Right renal pelvis (tissue), 4 donors: ENCODE data around the gene ALG8. TPM values are rescaled to one million over a fixed set of nuclear protein-coding genes. Genes with fewer than 3 reads are reported as not detected.
"Not testable (repeated sequence)": the region's sequence is repeated elsewhere in the genome, so short reads cannot be mapped to it uniquely, and the experiment has no call there.

Experiments
- DNase-seq, 4 donors: peaks; one replicate each; pipeline ENCODE4 v3.0.0-alpha.2; 2013; ENCODE audit warnings: low read depth in 4 of 4, low spot score in 3 of 4, missing footprints in 1 of 4
- polyA plus RNA-seq, 4 donors: library from polyadenylated mRNA; unstranded; fragments of 120-200 nt; gene quantifications; one replicate each; pipeline ENCODE4 v1.2.1, GENCODE V29; 2013; ENCODE audit not compliant: insufficient read length in 4 of 4

ALG8 gene
- polyA plus RNA-seq, result 10 to 100 TPM; 58.9 to 72.5 (median 62.2) TPM

DNA sequence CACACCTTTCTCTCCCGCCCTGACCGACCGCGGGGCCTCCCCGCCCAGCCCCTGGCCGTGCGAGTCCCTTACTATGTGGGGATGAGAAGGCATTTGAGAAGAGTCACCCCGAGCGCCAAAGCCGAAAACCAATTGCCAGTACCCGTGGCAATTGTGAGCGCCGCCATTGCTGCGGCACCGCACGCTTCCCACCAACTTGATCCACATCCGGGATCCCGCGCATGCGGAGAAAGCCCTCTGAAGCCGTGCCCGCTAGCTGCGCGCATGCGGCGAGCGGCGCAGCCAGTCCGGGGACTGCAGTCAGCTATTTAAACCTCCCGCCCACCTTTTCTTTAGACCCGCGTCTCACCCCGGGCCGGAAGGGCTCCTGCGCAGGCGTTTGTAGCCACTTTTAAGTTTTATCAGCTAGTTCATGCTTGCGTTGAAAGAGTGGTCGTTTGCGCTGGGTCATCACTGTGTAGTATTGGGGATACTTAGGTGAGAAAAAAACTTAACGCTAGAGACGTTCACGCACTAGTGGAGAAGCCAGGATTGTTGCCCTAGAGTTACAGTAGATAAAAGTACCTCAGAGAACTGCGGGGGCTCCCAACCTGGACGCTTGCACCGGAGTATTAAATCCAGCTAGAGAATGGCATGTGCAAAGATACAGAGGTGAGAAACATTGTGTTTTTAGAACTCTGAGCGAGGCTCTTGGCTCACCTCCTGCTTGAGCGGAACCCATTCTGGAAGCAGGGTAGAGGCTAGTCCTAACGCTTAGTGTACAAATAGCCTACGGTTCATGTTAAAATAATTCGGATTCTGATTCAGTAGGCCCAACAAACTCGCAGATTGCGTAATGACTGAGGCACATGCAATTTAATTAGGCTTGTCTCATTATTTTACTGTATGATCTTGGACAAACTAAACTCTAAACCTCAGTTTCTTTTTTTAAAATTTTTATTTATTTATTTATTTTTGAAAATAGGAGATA, at the start of gene ALG8:
Gene ALG8, minus strand, starts transcription at position 205 of the 970 bp plus-strand sequence. Its CDS starts 38 bp downstream, at position 167.
- peak; percentile 90 to 94 (median 91) for DNase-seq

DNA sequence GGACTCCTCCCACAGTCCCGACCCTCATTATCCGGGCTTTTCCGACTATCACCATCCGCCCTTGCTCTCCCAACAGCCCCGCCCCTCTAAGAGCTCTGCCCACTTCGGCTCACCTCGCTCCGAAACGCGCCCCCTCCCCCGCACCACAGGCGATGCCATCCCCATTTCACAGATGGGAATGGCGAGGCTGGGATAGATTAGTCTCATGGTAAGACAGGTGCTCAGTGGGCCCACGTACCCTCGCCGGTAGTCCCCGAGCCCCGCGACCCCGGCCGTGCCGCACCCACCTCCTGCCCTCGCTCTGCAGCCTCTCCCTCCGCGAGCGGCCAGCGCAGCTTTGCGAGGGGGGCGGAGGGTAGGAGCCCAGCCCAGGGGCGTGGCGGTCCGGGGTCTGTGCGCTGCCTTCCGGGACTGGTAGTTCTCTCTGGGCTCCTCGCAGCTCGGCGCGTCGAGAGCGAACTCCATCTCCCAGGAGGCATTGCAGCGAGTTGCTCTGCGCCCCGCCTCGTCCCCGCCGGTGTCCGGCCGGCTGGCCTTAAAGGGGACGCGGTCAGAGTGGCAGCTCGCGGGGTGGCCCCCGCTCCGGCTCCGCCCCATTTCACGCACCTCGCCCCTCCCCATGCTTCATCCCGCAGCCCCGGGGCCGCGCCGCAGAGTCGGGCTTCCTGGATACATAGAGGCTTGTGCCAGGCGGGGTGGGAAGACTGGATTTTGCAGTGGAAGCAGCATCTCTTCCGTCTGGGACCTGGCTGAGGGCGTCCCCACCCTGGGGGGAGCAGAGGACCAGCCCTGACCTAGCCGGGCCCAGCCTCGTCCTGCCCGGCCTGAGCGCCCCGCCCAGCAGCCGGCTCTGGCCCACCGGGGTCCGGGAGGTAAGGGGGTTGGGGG, 49.1 kb upstream of the ALG8 start, which contains the start of the genes KCTD21 and USP35:
Gene KCTD21, minus strand, starts transcription at position 341 of the 888 bp plus-strand sequence. CDS start 14,072 bp downstream, outside the sequence.
Gene USP35, plus strand, starts transcription at position 634 of the 888 bp plus-strand sequence. CDS start 7,327 bp downstream, outside the sequence.
- peak; percentile 86 to 94 (median 90) for DNase-seq

DNA sequence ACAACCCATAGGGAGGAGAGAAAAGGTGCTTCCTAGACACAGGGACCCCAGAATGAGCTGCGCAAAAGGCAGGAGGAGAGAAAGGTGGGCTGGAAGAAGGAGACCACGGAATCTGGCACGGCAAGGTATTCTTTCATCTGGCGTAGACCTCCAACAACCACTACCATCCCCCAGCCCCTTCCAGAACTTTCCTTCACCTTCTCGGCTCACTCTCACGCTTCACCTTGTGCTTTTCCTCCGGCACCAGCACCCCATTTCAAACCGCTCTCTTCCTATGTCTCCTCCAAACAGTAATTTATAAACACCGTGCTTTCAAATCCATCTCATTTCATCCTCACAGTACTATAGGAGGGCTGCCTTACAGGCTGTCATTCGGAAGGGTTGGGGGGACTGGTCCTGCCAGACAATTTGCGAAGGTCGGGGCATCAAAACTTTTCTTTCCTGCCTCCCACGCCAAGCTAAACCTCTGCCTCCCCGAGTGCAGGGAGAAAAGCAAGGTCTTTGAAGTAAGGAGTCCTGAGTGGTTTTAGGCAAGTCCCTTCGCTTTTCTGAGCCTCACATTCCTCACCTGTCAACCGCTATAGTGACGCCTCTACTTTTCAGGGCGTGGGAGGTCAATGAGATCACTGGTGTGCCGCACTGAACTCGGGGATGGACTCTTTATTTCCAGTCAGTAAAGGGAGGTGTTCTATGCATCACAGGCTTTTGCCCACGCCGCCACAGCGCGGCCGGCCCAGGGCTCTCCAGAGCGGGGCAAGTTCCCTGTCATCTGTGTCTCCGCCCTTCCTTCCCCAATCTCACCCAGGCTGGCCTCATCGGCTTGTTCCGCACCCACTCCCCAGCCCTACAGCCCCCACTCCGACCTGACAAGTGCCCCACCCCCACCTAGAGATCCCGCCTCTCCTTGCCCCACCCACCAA, 48.2 kb upstream of the ALG8 start:
- no peak for DNase-seq

DNA sequence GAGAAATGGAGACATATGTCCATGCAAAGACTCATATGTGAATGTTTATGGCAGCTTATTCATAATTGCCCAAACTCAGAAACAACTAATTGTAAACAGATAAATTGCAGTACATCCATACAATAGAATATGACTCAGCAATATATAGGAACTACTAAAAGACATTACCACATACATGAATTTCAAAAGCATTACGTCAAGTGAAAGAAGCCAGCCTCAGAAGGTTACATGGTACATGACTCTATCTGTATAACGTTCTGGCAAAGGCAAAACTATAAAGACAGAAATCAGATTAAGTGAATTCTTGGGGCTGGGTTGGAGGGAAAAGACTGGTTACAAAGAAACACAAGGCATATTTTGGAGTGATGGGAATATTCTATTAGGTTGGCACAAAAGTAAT, 41.8 kb upstream of the ALG8 start:
- no peak for DNase-seq

DNA sequence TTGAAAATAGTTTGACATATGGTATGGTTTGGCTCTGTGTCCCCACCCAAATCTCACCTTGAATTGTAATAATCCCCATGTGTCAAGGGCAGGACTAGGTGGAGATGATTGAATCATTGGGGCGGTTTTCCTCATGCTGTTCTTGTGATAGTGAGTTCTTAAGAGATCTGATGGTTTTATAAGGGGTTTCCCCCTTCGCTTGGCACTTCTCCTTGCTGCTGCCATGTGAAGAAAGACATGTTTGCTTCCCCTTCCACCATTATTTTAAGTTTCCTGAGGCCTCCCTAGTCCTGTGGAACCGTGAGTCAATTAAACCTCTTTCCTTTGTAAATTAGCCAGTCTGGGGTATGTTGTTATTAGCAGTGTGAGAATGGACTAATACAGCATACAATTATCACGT, 41.3 kb upstream of the ALG8 start:
- DNase-seq, result no peak

DNA sequence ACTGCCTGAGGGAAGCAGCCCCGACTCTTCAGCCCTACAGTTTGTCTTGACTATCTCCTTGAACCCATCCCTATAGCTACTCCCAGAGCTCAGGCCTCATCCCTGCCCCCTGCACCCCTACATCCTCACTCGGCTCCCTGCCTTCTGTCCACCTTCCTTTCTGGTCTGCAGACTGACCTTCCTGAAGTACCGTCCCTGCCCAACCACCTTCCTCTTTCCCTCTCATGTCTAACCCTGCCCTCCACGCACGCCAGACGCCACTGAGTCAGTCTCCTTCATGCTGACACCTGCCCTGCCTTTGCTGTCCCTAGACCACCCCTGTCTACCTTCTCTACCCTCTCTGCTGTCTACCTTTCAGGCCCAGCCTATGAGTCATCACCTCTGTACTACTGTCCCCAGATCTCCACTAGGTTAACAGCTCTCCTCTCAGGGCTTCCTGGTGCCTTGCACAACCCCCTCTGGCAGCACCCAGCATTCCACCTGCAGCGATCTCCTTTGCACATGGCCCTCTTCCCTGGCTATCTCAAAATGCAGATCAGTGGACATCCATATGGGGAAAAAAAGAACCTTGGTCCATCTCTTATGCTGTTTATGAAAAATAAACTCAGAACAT, 40.1 kb upstream of the ALG8 start:
- no peak for DNase-seq

DNA sequence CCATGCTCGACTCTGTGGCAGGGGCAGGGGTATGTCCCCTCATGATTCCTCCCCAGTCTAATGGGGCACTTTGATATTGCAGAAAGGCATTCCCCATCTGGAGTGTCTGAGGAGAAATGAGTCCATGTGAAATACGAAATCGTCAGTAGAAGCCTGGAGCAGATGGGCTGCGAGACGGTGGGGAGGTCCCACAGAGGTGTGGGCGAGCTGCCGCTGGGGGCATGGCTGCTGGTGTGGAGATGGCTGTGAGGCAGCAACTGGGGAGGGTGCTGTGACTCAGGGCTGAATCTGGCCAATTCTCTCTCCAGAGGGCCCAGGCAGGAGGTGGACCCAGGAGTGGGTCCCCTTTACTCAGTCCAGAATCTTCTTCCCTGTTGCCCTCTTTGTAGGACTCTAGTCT, 37.8 kb upstream of the ALG8 start:
- no peak for DNase-seq

DNA sequence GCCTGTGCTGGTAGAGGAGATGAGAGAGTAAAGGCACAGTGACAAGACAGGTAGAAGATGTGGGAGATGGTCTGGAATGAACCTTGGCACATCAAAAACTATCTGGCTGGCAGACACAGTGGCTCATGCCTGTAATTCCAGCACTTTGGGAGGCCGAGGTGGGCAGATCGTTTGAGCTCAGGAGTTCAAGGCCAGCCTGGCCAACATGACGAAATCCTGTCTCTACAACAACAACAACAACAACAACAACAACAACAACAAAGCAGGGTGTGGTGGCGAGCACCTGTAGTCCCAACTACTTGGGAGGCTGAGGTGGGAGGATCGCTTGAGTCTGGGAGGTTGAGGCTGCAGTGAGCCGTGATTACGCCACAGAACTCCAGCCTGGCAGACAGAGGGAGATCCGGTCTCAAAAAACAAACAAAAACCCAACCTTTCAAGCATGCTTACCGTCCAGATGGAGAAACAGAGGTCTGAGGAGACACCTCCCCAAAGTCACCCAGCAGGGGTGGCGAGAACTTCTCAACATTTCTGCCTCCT, 37.2 kb upstream of the ALG8 start:
- no peak for DNase-seq

DNA sequence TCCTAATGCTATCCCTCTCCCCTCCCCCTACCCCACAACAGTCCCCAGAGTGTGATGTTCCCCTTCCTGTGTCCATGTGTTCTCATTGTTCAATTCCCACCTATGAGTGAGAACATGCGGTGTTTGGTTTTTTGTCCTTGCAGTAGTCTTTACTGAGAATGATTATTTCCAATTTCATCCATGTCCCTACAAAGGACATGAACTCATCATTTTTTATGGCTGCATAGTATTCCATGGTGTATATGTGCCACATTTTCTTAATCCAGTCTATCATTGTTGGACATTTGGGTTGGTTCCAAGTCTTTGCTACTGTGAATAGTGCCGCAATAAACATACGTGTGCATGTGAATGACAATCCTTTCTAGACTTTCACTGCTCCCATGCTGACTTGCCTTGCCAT, 36.4 kb upstream of the ALG8 start:
- DNase-seq, result not testable (repeated sequence)

DNA sequence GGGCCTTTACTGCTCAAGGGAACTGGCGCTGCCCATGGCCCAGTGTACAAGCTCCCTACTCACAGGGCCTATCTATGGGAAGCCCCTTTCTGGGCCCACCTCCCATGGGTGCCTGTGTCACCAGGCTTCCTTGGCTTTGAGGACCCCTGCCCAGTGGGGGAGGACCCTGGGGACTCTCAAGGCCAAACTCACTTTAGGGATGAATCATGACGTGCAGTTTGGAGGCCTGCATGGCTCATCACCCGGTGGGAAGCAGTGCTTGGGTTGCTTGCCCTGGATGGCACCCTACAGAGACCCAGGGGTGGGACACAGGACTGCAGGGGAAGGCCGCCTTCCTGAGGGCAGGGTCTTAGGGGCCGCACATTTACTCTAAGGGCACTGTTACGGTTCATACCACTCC, 32.5 kb upstream of the ALG8 start:
- no peak for DNase-seq

DNA sequence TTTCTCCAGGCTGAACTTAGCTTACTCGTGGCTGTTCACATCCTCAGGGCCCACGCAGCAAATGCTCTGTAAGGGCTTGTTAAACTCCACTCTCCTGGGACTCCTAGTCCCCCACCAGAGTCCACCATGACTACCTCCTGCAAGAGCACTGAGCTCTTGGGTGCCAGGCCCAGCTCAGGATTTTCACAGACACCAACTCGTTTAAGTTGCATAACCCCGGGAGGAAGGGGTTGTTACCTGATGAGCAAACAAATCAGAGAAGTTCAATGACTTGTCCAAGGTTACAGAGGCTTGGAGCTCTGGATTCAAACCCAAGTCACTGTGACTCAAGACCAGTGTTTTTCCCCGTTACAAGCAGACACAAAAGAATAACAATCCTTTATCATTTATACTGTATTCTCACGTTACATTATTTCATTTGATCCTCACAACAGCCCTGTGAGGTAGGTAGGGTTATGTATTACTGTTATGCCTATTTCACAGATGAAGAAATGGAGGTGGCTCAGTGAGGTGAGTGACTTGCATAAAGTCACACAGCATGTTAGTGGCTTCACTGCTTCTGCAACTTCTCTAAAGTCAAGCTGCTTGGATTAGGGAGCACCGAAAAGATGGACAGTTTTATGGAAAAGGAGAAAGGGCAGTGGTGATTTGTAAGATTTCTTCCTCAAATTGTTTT, 31.6 kb upstream of the ALG8 start:
- no peak for DNase-seq

DNA sequence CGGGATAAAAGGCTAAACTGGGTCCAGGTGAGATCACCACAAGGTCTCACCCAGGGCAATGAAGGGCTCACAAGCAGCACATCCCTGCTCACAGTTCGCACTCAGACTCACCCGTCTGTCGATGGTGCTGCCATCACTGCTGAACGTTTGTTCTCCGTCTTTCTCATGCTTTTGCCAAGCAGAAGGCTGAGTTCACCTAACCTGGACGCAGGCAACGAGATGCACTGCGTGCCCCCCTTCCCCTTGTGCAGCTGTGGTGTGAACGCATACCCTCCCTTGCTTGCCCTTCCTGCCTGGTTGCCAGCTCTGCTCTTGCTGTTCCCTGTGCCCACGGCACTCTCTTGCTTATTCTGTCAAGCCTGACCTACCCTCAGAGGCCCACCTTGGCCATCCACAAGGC, 31.0 kb upstream of the ALG8 start:
- no peak for DNase-seq

DNA sequence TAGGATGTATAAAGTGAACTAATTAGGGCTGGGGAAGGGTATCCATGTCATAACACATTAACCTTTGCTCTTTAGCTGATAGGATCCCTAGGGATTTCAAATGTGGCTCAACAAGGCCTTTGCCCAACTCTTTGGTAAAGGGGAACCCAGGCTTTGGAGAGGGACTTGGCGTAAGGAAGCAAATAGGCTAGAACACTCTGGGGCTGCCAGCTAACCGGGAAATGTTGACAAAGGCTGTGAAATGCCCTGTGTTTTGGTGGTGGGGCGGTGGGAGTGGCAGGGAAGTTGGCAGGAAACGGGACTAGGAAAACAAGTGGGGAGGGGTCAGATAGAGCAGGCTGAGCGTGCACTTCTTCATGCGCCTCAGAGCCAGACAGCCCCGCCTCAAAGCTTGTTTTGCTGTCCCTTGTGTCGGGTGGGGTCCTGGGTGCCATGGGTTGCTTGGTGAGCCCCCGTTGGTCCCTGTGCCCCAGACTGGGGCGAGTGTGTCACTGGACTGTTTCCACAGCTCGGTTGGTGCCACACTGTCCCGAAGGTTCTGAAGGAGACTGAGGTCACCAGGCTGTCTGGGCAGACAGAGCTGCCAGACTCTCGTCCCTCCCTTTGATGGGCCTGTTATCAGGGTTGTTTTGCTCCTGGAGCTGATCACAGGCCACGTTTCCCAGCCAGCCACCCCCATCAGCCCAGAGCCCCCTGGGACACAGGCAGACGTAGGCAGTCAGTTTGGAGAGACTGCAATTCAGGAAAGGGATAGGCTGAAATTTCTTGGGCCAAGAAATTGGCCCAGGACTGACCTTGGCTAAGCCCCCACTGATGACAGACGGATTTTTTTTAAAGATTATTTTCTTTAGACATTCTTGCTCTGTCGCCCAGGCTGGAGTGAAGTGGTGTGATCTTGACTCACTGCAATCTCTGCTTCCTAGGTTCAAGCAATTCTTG, 29.4 kb upstream of the ALG8 start:
- DNase-seq, result no peak

DNA sequence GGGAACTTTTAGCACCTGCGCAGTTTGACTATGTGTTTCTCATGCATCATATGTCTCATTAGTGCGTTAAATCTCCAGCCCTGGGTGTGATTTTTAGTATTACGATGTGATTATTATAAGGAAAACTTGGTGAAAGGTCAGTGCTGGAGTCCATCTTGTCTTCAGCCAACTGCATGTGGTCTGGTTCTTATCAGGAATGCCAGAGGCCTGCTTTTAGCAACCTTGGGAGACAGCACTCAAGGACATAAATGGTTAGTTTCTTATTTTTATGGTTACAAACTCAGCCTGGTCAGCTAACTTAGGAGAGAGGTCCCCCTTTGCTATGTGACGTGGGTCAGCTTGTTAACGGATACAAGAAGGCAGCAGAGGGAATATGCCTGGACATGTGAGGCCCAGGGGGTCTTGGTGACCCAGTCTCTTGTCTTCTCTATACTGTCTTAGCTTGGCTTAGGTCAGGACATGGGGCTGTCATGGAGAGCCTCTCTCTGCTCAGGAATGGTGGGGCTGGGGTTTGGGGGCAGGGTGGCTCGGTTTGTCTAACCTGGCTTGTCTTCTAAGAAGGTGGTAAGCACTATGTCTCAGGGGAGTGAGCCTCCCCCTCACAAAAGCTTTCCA, 27.5 kb upstream of the ALG8 start:
- DNase-seq, result no peak

DNA sequence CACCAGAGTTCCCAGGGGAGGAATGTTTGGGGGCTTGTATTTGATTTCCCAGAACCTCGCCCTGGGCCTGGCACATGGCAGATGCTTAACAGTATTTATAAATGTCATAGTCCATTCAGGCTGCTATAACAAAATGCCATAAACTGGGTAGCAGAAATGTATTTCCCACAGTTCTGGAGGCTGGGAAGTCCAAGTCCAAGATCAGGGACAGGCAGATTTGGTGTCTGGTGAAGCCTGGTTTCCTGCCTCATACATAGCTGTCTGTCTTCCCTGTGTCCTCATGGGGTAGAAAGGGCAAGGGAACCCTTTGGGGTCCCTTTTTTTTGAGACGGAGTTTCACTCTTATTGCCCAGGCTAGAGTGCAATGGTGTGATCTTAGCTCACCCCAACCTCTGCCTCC, 25.0 kb upstream of the ALG8 start:
- no peak for DNase-seq

DNA sequence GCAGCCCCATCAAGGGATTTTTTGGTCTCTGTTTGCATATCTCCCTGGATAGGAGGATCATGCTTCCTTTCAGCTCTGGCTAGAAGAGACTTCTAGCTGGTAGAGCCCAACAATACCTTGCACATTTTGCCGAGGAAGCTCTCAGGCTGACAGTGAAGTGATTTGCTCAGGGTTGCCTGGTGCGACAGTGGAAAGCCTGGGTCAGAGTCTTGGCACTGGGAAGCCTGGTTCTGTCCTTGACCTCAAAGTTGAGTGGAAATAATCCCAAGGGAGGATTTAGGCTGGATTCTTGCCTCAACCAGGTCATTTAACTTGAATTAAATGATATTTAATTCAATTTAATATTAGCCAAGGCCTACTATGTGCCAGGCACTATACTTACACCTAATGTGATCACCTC, 24.4 kb upstream of the ALG8 start:
- DNase-seq, result no peak

DNA sequence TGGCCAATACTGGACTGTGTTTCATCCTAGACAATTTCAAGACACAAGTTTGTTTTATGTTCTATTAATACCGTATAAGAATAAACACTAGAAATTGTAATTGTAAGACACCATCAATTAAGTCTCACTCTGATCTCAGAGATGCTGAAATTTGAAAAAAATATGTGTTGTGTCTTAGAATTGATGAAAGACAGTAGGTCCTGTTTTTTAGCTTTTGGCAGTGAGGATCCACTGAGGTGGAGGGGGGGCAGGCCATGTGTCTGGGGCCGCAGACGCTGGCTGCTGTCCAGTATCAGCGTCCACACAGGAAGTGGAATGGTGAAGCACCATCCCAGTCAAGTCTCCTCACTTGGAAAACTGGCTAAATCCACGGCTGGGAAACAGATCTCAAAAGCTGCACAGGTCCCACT, 22.5 kb upstream of the ALG8 start:
- no peak for DNase-seq
